ENCODE results near the gene RBBP6.
"Not testable (repeated sequence)": the region's sequence is repeated elsewhere in the genome, so short reads cannot be mapped to it uniquely, and the experiment has no call there.

RBBP6 gene, protein sequence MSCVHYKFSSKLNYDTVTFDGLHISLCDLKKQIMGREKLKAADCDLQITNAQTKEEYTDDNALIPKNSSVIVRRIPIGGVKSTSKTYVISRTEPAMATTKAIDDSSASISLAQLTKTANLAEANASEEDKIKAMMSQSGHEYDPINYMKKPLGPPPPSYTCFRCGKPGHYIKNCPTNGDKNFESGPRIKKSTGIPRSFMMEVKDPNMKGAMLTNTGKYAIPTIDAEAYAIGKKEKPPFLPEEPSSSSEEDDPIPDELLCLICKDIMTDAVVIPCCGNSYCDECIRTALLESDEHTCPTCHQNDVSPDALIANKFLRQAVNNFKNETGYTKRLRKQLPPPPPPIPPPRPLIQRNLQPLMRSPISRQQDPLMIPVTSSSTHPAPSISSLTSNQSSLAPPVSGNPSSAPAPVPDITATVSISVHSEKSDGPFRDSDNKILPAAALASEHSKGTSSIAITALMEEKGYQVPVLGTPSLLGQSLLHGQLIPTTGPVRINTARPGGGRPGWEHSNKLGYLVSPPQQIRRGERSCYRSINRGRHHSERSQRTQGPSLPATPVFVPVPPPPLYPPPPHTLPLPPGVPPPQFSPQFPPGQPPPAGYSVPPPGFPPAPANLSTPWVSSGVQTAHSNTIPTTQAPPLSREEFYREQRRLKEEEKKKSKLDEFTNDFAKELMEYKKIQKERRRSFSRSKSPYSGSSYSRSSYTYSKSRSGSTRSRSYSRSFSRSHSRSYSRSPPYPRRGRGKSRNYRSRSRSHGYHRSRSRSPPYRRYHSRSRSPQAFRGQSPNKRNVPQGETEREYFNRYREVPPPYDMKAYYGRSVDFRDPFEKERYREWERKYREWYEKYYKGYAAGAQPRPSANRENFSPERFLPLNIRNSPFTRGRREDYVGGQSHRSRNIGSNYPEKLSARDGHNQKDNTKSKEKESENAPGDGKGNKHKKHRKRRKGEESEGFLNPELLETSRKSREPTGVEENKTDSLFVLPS (N-terminal part only)

GRCh38 chr16:24539295-24539849 lies at the start of gene RBBP6:
TSS of gene RBBP6 (plus strand) at chr16:24539566. CDS start at chr16:24540627, 1,061 bp downstream.
- DNase-seq: peak; percentile 98

DNA sequence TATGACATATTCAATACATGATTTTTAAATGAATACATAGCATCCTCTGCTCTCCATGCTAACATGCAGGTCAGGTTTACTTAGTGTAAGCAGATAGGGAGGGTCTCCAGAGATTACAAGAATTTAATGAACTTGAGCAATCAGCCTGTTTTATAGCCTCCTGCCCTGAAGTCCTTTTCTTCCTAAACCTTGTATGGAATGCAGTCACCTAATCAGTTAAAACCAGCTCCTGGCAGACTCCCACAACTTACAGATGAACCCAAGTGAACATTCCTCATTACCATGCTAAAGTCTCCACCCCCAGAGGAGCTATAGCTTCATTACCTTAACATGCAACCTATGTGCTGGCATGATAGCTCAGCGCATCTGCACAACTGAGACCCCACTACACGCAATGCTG lies 48.5 kb upstream of the RBBP6 start:
- no peak for DNase-seq

DNA sequence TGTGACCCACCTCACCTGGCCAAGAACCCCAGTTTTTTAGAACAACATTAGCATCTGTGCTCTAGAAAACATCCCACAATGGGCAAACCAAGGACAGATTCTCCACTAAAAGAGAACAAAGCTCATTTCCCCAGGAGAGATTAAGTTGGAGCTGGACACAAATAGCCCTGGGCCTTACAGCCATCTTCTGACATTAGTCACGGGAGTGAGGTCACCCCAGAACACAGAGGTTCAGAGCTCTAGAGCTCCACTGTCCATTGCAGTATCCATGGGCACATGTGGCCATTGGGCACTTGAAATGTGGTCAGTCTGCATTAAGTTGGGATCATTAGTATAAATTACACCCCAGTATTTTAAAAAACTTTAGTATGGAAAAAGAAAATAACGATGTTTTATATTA lies 47.6 kb upstream of the RBBP6 start:
- no peak for DNase-seq

DNA sequence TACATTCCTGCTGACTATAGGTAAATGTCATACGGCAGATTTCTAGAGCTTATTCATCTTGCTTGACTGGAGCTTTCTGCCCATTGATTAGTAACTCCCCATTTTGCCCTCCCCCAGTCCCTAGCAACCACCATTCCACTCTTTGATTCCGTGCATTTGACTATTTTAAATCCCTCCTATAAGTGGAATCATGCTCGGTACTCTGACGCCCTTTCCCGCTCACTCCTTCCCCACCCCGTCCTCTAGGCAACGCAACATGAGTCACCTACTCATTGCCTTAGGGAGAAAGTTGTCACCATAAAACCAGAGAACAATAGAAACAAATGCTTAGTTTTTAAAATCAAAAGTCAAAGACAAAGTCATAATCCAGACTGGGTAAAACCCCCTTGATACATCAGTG lies 45.5 kb upstream of the RBBP6 start:
- no peak for DNase-seq

DNA sequence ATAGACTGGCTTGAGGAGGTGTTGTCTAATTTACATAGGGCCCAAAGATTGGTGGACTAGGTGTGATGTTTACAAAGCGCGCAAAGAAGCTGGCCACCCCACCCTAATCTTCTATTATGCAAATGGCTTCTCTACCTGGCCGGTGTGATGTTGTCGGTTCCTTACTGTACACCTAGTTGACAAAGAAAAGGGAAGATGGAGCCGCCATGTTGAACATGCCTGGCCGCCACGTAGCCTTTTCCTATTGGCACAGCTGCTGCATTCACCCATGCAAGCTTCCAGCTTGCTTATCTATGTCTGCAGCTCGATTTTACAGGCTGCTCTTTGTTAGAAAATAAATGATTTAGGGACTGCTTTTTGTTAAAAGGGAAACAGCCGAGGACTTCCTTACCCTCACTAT lies 44.2 kb upstream of the RBBP6 start:
- DNase-seq: not testable (repeated sequence)

DNA sequence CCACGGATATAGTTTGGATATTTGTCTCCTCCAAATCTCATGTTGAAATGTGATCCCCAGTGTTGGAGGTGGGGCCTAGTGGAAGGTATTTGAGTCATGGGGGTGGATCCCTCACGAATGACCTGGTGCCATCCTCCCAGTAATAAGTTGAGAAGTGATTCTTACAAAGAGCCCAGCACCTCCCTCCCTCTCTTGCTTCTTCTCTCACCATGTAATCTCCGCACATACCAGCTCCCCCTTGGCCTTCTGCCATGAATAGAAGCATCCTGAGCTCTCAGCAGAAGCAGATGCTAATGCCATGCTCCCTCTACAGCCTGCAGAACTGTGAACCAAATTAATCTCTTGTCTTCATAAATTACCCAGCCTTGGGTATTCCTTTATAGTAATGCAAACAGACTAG lies 41.9 kb upstream of the RBBP6 start:
- DNase-seq: no peak

DNA sequence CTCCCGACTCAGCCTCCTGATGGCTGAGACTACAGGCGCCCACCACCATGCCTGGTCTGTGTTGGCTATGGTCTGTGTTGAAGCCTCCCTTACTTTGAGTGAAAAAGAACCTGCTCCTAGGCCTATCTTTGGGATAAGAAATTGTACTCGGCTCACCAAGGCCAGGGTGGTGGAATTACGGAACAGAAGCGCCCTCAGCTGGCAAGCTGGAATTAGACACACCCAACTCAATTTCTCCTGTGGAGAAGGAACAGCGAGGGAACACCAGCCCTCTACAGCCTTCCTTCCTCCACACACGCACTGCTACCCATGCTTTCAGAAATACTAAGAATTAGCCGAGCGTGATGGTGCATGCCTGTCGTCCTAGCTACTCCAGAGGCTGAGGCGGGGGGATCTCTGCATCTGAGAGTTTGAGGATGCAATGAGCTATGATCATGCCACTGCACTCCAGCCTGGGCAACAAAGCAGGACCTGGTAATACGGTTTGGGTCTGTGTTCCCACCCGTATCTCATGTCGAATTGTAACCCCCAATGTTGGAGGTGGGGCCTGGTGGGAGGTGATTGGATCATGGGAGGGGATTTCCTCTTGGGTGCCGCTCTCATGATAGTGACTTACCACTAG lies 40.1 kb upstream of the RBBP6 start:
- DNase-seq: peak; percentile 13

GRCh38 chr16:24504472-24505345 lies 34.7 kb upstream of the RBBP6 start:
- peak; percentile 74 for DNase-seq

GRCh38 chr16:24505959-24506358 lies 33.4 kb upstream of the RBBP6 start:
- no peak for DNase-seq

GRCh38 chr16:24507959-24508480 lies 31.3 kb upstream of the RBBP6 start:
- no peak for DNase-seq

DNA sequence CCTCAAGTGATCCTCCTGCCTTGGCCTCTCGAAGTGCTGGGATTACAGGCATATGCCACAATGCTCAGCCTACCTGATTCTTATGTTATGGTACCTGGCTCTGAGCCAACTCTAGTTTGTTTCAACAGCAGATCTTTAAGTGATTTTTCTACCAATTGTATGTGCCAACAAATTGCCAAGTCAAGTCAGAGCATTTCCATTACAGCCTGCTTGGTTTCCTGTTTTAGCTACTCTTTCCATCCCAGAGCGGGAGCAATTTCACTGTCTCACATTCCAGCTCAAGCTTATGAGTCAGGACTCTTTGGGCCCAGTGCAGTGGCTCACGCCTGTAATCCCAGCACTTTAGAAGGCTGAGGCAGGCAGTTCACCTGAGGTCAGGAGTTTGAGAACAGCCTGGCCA lies 30.8 kb upstream of the RBBP6 start:
- DNase-seq: no peak

GRCh38 chr16:24509536-24509935 lies 29.8 kb upstream of the RBBP6 start:
- DNase-seq: no peak

DNA sequence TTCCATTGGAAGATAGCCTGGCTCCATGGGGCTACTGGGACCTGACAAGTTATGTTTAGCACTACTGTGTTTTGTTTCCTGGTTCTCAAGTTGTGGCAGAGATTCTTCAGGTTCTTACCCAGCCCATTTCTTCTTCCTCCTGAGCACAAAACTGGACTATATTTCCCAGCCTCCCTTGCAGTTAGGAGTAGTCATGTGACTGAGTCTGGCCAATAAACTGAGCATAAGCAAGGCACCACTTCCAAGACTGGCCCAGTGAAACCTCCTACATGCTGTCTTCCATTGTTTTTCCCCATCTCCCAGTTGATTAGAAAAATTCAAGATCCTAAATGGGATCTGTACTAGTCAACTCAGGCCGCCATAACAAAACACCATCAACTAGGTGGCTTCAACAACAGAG lies 28.2 kb upstream of the RBBP6 start:
- no peak for DNase-seq

DNA sequence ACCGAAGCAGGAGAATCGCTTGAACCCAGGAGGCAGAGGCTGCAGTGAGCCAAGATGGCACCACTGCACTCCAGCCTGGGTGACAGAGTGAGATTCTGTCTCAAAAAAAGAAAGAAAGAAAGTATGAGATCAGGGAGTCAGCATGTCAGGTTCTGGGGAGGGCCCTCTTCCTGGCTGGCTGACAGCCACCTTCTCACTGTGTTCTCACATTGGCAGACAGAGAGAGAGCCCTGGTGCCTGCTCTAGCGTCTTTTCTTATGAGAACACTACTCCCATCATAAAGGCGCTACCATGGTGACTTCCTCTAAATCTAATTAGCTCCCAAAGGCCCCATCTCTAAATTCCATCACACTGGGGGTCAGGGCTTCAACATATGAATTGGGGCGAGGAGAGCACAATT lies 27.6 kb upstream of the RBBP6 start:
- no peak for DNase-seq

DNA sequence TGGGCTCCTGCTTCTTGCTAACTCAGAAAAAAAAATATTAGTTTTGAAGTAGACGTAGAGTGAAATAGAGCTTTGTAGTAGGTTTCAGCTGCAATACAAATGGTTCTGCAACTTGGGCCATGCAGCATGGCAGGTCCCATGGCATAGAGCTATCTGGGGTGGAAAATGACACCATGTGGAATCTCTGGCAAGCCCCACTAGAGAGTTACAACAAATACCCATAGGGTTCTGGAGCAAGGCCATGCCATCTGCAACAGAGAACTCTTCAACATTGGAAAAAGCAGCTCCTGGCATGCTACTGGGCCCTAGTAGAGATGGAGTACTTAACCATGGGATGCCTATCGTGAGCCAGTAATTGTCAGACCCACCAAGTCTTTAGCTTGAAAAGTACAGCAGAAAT lies 25.3 kb upstream of the RBBP6 start:
- no peak for DNase-seq

DNA sequence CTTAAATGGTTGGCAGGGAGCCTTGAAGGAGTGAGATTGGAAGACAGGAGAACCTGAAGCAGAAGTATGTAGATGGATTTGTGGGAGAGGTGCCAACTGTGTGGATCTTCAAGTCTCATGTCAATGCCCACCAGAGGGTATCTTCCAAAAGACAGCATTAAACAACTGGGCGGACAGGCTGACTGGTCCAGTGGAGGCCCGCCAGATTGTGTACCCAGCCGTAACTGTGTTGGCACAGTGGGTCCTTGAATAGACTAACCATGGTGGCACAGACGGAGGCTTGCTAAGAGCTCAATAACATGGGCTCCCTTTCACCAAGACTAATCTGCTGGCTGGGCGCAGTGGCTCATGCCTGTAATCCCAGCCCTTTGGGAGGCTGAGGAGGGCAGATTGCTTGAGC lies 24.2 kb upstream of the RBBP6 start:
- no peak for DNase-seq

- peak; percentile 89 for DNase-seq
Observed at GRCh38 chr16:24516900-24517669, 22.3 kb upstream of the RBBP6 start.

DNA sequence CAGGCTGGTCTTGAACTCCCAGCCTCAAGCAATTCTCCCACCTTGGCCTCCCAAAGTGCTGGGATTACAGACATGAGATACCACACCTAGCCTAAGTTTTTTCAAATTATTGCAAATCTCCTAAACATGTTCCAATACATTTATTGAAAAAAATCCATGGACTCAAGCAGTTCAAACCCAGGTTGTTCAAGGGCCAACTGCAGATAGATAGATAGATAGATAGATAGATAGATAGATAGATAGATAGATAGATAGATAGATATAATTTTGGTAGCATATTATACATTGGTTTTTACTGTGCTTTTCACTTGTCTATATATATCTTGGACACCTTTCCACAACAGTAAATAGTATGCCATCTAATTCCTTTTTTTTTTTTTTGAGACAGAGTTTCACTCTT lies 20.9 kb upstream of the RBBP6 start:
- no peak for DNase-seq

GRCh38 chr16:24520983-24521382 lies 18.4 kb upstream of the RBBP6 start:
- no peak for DNase-seq

- DNase-seq: no peak
Observed at GRCh38 chr16:24522751-24523150, 16.6 kb upstream of the RBBP6 start.

DNA sequence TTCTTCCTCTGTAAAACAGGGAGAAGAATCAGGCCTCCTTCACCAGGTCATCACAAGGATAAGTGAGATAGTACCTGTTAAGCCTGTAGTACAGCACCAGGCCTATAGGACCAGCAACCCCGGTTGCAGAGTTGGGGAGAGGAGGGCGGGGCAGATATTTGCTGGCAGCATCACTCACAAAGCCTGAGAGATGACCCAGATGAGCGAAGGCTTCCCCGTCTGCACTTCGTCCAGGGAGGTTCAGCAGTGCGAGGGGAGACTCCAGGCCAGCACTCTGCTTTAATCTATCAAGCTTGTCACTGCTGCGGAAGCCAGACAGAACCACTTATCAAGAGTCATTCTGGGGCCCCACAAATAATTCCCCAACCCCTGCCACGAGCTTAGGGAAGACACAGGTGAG lies 15.8 kb upstream of the RBBP6 start:
- DNase-seq: no peak
